ENCODE data around the gene BCL3. TPM values are rescaled to one million over a fixed set of nuclear protein-coding genes. Genes with fewer than 3 reads are reported as not detected.
"Not testable (repeated sequence)": the region's sequence is repeated elsewhere in the genome, so short reads cannot be mapped to it uniquely, and the experiment has no call there.

Gene BCL3
- total RNA-seq, 1 donor from 2014 or later: 3.2 TPM

GRCh38 chr19:44759083-44759804 is 10.7 kb downstream of the BCL3 start:
- DNase-seq: no peak

- no peak for DNase-seq
Observed at GRCh38 chr19:44762038-44762437, 13.5 kb downstream of the BCL3 start.

GRCh38 chr19:44765033-44765948 is 16.8 kb downstream of the BCL3 start:
- no peak for DNase-seq

- DNase-seq: no peak
Observed at GRCh38 chr19:44765949-44766335, 17.4 kb downstream of the BCL3 start.

GRCh38 chr19:44767295-44768180 is 19.0 kb downstream of the BCL3 start:
- no peak for DNase-seq

- peak; percentile 96 for DNase-seq
Observed at GRCh38 chr19:44770550-44771257, 22.2 kb downstream of the BCL3 start.

GRCh38 chr19:44772144-44772543 is 23.6 kb downstream of the BCL3 start:
- DNase-seq: not testable (repeated sequence)

- no peak for DNase-seq
Observed at GRCh38 chr19:44772959-44773358, 24.5 kb downstream of the BCL3 start.

- no peak for DNase-seq
Observed at GRCh38 chr19:44775676-44776240, 27.2 kb downstream of the BCL3 start.

- no peak for DNase-seq
Observed at GRCh38 chr19:44776402-44777096, 28.0 kb downstream of the BCL3 start.

- DNase-seq: no peak
Observed at GRCh38 chr19:44777715-44778347, 29.3 kb downstream of the BCL3 start, which contains the start of gene CBLC. TSS of gene CBLC (plus strand) at chr19:44777890. CDS start at chr19:44777932, 42 bp downstream.

GRCh38 chr19:44779150-44779549 is 30.6 kb downstream of the BCL3 start:
- DNase-seq: no peak

GRCh38 chr19:44781694-44782093 is 33.2 kb downstream of the BCL3 start:
- DNase-seq: not testable (repeated sequence)

GRCh38 chr19:44782729-44783128 is 34.2 kb downstream of the BCL3 start:
- DNase-seq: no peak

GRCh38 chr19:44783545-44783944 is 35.0 kb downstream of the BCL3 start:
- no peak for DNase-seq

- no peak for DNase-seq
Observed at GRCh38 chr19:44785271-44785670, 36.8 kb downstream of the BCL3 start.

GRCh38 chr19:44785993-44786392 is 37.5 kb downstream of the BCL3 start:
- no peak for DNase-seq

- no peak for DNase-seq
Observed at GRCh38 chr19:44788971-44789370, 40.5 kb downstream of the BCL3 start.

- DNase-seq: no peak
Observed at GRCh38 chr19:44789943-44790483, 41.5 kb downstream of the BCL3 start.

- no peak for DNase-seq
Observed at GRCh38 chr19:44792281-44792680, 43.8 kb downstream of the BCL3 start.
